IPS-18a (cell line): ENCODE measurements around the gene MRPL12.

Source experiments
- H3K27ac ChIP-seq: one replicate; pipeline ENCODE4 v1.5.1; 2013; ENCODE audit warnings: low read length
- H3K27me3 ChIP-seq: one replicate; pipeline ENCODE4 v1.6.1; 2013; ENCODE audit warnings: mild to moderate bottlenecking, low read length; ENCODE audit not compliant: control insufficient read depth, insufficient read depth
- H3K36me3 ChIP-seq: one replicate; pipeline ENCODE4 v1.6.1; 2013; ENCODE audit warnings: low read depth, low read length; ENCODE audit not compliant: control insufficient read depth
- H3K4me1 ChIP-seq: one replicate; pipeline ENCODE4 v1.6.1; 2013; ENCODE audit warnings: low read depth, low read length; ENCODE audit not compliant: control insufficient read depth
- H3K4me3 ChIP-seq: one replicate; pipeline ENCODE4 v1.5.1; 2013; ENCODE audit warnings: low read length
- H3K9ac ChIP-seq: one replicate; pipeline ENCODE4 v1.6.1; 2013; ENCODE audit warnings: mild to moderate bottlenecking, low read length, moderate library complexity
- H3K9me3 ChIP-seq: one replicate; pipeline ENCODE4 v1.6.1; 2013; ENCODE audit warnings: low read depth, low read length; ENCODE audit not compliant: control insufficient read depth

Gene MRPL12

GRCh38 chr17:81715107-81715871, 12.1 kb downstream of the MRPL12 start:
- Histone ChIP-seq H3K4me3 (no peak overlapping the region), H3K4me1 (peaks cover 7% of the 10 kb centered on the region), H3K36me3 (peaks cover 5% of the 10 kb centered on the region), H3K9ac (no peak overlapping the region), H3K27me3 (peaks cover 9% of the 10 kb centered on the region), H3K27ac (no peak overlapping the region), H3K9me3 (no peaks in the 10 kb centered on the region)

- H3K4me3 ChIP-seq = no peak overlapping the region
- H3K27me3 ChIP-seq = peaks cover 3% of the 10 kb centered on the region
- H3K9me3 ChIP-seq = no peaks in the 10 kb centered on the region
- H3K36me3 ChIP-seq = peaks cover 5% of the 10 kb centered on the region
- H3K9ac ChIP-seq = no peak overlapping the region
- H3K4me1 ChIP-seq = peaks cover 1% of the 10 kb centered on the region
- no peak overlapping the region for H3K27ac ChIP-seq
Observed at GRCh38 chr17:81715872-81716673, 12.9 kb downstream of the MRPL12 start.

GRCh38 chr17:81716674-81716996, 13.5 kb downstream of the MRPL12 start:
- no peaks in the 10 kb centered on the region for H3K4me1 ChIP-seq
- no peak overlapping the region for H3K4me3 ChIP-seq
- no peak overlapping the region for H3K27ac ChIP-seq
- H3K36me3 ChIP-seq = peaks cover 5% of the 10 kb centered on the region
- H3K27me3 ChIP-seq = no peaks in the 10 kb centered on the region
- H3K9me3 ChIP-seq = no peaks in the 10 kb centered on the region
- no peak overlapping the region for H3K9ac ChIP-seq

DNA sequence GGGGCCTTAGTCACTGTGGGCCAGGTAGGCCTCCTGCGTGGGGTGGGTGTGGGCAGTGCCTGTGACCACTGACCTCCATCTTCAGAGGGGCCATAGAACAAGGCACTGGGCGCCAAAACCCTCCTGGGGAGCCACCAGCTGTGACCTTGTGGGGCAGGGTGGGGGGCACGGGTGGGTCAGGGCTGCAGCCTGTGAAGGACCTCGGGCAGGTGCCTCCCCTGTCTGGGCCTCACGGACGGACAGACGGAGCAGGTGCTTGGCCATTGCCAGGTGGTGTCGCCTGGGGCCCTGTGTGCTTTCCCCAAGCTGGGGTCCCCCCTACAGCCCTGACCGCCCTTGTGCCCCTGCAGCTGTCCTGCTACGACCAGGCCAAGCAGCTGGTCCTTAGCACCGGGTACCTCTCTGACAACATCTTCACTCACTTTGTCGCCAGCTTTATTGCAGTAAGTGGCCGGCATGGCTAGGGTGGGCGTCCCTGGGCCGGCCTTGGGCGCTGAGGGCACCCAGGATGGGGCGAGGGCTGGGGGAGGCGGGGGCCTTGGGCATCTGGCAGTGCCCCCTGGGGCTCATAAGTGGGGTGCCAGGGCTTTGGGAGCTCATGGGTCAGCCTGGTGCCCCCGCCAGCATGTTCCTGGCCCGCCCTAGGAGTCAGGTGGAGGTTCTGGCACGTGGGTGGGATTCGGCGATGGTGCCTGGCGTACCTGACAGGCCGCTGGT, 14.0 kb downstream of the MRPL12 start:
- H3K4me1 ChIP-seq = no peaks in the 10 kb centered on the region
- no peak overlapping the region for H3K27ac ChIP-seq
- H3K36me3 ChIP-seq = peaks cover 5% of the 10 kb centered on the region
- H3K9ac ChIP-seq = no peak overlapping the region
- no peak overlapping the region for H3K4me3 ChIP-seq
- H3K27me3 ChIP-seq = no peaks in the 10 kb centered on the region
- no peaks in the 10 kb centered on the region for H3K9me3 ChIP-seq

DNA sequence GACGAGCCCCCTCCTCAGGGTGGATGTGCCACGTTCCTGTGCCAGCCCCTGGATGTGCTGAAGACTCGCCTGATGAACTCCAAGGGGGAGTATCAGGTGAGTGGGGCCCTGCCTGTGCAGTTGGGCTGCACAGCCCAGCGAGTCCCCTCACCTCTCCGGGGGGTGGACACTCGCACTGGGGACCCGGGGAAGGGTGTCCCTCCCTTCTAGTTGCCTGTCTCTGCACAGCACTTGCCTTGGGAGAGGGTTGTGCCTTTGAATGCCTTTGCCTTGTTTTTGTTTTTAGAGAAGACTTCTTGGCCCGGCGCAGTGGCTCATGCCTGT, 14.6 kb downstream of the MRPL12 start:
- no peaks in the 10 kb centered on the region for H3K4me1 ChIP-seq
- H3K9ac ChIP-seq = no peak overlapping the region
- H3K27me3 ChIP-seq = no peaks in the 10 kb centered on the region
- H3K27ac ChIP-seq = no peak overlapping the region
- no peaks in the 10 kb centered on the region for H3K9me3 ChIP-seq
- H3K4me3 ChIP-seq = no peak overlapping the region
- H3K36me3 ChIP-seq = peaks cover 5% of the 10 kb centered on the region

DNA sequence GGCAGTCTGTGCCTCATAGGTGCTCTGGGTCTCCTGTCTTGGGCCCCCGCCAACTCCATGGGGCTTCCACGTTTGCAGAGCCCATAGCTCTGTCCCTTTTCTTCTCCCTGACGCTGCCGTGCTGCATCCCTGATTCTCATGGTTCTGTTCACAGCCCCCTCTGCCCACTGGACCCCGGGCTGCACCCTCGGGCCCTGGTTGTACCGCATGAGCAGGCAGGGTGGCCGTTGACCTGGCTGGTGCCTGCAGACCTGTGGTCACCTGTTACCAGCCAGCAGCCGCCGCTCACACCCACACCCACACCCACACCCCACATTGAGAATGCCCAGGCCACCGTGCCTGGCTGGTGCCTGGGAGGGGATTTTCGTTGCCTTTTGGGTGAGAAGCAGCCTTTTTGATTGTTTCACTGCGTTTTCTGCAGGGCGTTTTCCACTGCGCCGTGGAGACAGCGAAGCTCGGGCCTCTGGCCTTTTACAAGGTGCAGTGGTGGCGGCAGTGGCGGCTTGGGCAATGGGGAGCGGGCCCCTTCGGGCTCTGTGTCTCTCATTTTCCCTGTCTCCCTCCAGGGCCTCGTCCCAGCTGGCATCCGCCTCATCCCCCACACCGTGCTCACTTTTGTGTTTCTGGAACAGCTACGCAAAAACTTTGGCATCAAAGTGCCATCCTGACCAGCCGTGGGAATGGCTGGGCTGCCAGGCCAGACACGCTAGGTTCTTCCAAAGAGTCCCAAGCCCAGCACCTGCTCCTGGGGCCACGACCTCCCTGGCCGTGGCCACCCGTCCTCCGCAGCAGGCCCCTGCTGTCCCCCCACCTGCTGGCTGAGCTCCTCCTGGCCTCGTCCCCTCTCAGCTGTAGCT, 16.5 kb downstream of the MRPL12 start:
- Histone ChIP-seq H3K4me1 (no peaks in the 10 kb centered on the region), H3K4me3 (no peak overlapping the region), H3K27ac (no peak overlapping the region), H3K36me3 (peaks cover 5% of the 10 kb centered on the region), H3K9ac (no peak overlapping the region), H3K27me3 (no peaks in the 10 kb centered on the region), H3K9me3 (no peaks in the 10 kb centered on the region)

- H3K9ac ChIP-seq = no peak overlapping the region
- H3K4me3 ChIP-seq = no peak overlapping the region
- peaks cover 5% of the 10 kb centered on the region for H3K36me3 ChIP-seq
- H3K4me1 ChIP-seq = no peaks in the 10 kb centered on the region
- no peaks in the 10 kb centered on the region for H3K9me3 ChIP-seq
- H3K27ac ChIP-seq = no peak overlapping the region
- no peaks in the 10 kb centered on the region for H3K27me3 ChIP-seq
Observed at GRCh38 chr17:81720267-81721071, 17.3 kb downstream of the MRPL12 start.

DNA sequence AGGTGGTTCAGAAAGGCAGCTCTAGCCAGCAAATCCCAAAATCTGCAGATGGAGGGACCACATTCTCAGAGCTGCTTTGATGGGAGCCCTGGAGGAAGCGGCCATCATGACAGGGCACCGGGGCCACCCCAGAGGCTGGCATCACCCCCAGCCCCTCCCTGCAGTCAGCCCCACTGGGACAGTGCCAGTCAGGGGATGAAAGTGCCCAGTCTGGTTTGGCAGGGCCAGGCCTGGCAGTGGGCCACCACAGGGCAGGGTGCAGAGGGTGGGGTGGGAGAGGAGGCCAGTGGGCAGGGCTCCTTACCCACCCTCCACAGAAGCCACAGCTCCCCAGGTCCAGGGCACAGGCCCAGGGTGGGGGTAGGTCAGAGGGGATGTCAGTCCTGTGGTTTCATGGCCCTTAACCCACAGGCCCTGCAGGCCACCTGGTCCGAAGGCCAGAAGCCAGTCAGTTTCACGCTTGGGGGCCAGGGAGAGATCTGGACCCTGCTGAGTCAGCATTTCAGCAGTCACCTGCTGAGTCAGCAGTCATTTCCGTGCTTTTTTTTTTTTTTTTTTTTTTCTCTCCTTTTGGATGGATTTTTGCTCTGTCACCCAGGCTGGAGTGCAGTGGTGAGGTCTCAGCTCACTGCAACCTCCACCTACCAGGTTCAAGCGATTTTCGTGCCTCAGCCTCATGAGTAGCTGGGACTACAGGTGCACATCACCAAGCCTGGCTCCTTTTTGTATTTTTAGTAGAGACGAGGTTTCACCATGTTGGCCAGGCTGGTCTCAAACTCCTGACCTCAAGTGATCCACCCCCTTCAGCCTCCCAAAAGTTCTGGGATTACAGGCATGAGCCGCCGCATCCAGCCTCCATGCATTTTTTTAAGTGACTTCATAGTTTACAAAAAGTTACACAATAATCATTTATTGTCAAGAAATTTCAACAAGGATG, 19.3 kb downstream of the MRPL12 start:
- no peak overlapping the region for H3K27ac ChIP-seq
- peaks cover 5% of the 10 kb centered on the region for H3K36me3 ChIP-seq
- no peak overlapping the region for H3K9ac ChIP-seq
- no peaks in the 10 kb centered on the region for H3K27me3 ChIP-seq
- no peaks in the 10 kb centered on the region for H3K4me1 ChIP-seq
- H3K4me3 ChIP-seq = no peak overlapping the region
- H3K9me3 ChIP-seq = no peaks in the 10 kb centered on the region

DNA sequence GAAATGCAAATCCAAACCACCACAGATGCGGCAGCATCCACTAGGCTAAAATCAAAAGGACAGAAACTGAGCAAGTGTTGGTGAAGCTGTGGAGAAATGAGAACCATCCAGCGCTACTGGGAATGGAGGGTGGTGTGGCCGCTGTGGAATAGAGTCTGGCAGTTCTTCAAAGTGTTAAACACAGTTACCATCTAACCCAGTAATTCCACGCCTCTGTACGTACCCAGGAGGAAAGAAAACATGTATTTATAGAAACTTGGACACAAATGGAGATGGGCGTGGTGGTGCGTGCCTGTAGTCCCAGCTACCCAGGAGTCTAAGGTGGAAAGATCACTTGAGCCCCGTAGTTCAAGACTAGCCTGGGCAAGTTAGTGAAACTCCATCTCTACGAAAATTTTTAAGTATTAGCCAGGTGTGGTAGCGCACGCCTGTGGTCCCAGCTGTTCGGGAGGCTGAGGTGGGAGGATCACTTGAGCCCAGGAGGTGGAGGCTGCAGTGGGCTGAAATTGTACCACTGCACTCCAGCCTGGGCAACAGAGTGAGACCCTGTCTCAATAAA, 20.6 kb downstream of the MRPL12 start:
- no peak overlapping the region for H3K9ac ChIP-seq
- H3K36me3 ChIP-seq = no peaks in the 10 kb centered on the region
- no peak overlapping the region for H3K4me3 ChIP-seq
- no peaks in the 10 kb centered on the region for H3K27me3 ChIP-seq
- H3K9me3 ChIP-seq = no peaks in the 10 kb centered on the region
- no peak overlapping the region for H3K27ac ChIP-seq
- H3K4me1 ChIP-seq = no peaks in the 10 kb centered on the region

GRCh38 chr17:81725439-81725838, 22.3 kb downstream of the MRPL12 start:
- Histone ChIP-seq H3K9me3 (no peaks in the 10 kb centered on the region), H3K9ac (no peak overlapping the region), H3K27ac (no peak overlapping the region), H3K36me3 (no peaks in the 10 kb centered on the region), H3K4me1 (no peaks in the 10 kb centered on the region), H3K27me3 (no peaks in the 10 kb centered on the region), H3K4me3 (no peak overlapping the region)
